ENCODE measurements around the gene CCDC190. TPM values are rescaled to one million over a fixed set of nuclear protein-coding genes. Genes with fewer than 3 reads are reported as not detected.
"Not testable (repeated sequence)": the region's sequence is repeated elsewhere in the genome, so short reads cannot be mapped to it uniquely, and the experiment has no call there.

The CCDC190 gene
- total RNA-seq, 1 experiment from 2014 or later, result not detected

DNA sequence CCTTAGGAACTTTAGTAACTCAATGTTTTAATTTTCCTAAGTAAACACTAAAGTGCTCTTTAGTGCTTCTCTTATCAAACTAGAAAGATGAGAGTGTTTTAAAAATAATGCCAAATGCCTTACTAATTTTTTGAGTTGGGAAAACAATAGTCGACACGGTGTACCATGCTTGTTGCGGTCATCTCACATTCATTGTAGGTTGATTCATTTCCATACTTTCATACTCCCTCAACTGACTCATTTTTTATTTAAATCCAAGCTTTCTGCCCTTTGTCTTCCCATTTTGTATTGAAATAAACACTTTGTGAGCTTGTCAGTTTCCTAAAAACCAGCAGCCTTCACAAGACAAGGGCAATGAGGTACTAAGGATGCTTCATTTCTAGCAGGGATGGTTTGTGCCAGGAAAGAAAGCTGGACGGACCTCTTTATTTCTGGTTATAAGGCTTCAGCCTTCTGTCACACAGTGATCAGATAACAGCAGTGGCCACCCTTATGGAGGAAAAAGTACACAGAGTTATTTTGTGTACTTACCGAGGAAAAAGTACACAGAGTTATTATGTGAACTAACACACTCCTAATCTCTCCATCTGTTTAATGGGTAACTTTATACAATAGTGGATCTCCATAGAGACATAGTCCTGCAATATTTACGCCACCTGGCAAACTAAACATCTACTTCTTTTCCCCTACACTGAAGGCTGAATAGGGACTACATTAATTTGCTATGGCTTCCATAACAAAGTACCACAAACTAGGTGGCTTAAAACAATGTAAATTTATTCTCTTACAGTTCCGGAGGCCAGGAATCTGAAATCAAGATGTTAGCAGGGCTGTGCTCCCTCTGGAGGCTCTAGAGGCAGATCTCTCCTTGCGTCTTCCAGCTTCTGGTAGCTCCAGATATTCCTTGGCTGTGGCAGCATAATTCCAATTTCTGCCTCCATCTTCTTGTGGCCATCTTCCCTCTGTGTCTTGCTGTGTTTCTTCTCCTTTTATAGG, 13.0 kb upstream of the CCDC190 start:
- H3K9me3 ChIP-seq (ENCODE audit: low read length), result no peaks in the 10 kb centered on the region
- no peak overlapping the region for H3K27ac ChIP-seq (ENCODE audit: low read length)
- no peaks in the 10 kb centered on the region for H3K4me1 ChIP-seq (ENCODE audit: low read length)
- no peak overlapping the region for H3K4me3 ChIP-seq (ENCODE audit: low read length)
- no peaks in the 10 kb centered on the region for H3K9me2 ChIP-seq (replicated peaks; ENCODE audit: insufficient read depth, low read length)
- no peaks in the 10 kb centered on the region for H3K36me3 ChIP-seq (ENCODE audit: insufficient read depth, low read length)
- no peaks in the 10 kb centered on the region for H3K79me2 ChIP-seq (ENCODE audit: low read length)
- no peak overlapping the region for H3K4me2 ChIP-seq (ENCODE audit: low read depth, low read length, poor library complexity, severe bottlenecking)
- H3K27me3 ChIP-seq (ENCODE audit: low read length), result 0 out of 2 replicates have a peak, but pooled peaks cover 3% of the 10 kb centered on the region
- H3K9ac ChIP-seq (ENCODE audit: low read length), result no peak overlapping the region
- H2AFZ ChIP-seq (ENCODE audit: low read length), result no peak overlapping the region
- no peaks in the 10 kb centered on the region for H4K20me1 ChIP-seq (ENCODE audit: insufficient read depth, low read depth, low read length)
- DNase-seq, result no peak

DNA sequence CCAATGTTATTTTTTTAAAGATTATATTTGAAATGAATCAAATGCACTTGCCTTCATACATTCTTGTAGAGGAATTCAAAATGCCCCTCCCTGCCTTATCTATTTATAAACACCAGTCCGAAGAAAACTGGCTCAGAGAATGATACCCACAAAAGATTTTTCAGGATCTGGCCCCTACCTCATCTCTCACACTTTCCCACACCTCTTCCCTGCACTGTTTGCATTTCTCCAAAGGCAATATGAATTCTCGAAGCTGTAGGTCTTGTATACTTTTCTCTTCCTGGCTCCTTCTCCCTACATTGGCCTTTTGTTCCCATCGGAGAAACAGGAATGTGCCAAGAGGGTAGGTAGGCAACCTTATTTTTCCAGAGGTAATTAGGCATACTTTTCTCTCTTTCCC, 12.0 kb upstream of the CCDC190 start:
- Histone ChIP-seq H3K27ac (ENCODE audit: low read length) (no peak overlapping the region), H3K36me3 (ENCODE audit: insufficient read depth, low read length) (no peaks in the 10 kb centered on the region), H3K4me1 (ENCODE audit: low read length) (no peaks in the 10 kb centered on the region), H3K9me2 (replicated peaks; ENCODE audit: insufficient read depth, low read length) (no peaks in the 10 kb centered on the region), H2AFZ (ENCODE audit: low read length) (no peak overlapping the region), H4K20me1 (ENCODE audit: insufficient read depth, low read depth, low read length) (no peaks in the 10 kb centered on the region), H3K9ac (ENCODE audit: low read length) (no peak overlapping the region), H3K9me3 (ENCODE audit: low read length) (no peaks in the 10 kb centered on the region), H3K4me3 (ENCODE audit: low read length) (no peak overlapping the region), H3K27me3 (ENCODE audit: low read length) (0 out of 2 replicates have a peak, but pooled peaks cover 3% of the 10 kb centered on the region), H3K79me2 (ENCODE audit: low read length) (no peaks in the 10 kb centered on the region), H3K4me2 (ENCODE audit: low read depth, low read length, poor library complexity, severe bottlenecking) (no peak overlapping the region)
- DNase-seq, result no peak

DNA sequence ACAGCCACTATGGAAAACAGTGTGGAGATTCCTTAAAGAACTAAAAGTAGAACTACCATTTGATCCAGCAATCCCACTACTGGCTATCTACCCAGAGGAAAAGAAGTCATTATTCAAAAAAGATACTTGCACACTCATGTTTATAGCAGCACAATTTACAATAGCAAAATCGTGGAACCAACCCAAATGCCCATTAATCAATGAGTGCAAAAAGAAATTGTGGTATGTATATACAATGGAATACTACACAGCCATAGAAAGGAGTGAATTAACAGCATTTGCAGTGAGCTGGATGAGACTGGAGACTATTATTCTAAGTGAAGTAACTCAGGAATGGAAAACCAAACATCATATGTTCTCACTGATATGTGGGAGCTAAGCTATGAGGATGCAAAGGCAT, 10.4 kb upstream of the CCDC190 start:
- H3K9me3 ChIP-seq (ENCODE audit: low read length); H3K4me2 ChIP-seq (ENCODE audit: low read depth, low read length, poor library complexity, severe bottlenecking); H3K27ac ChIP-seq (ENCODE audit: low read length); H3K4me1 ChIP-seq (ENCODE audit: low read length); H2AFZ ChIP-seq (ENCODE audit: low read length); H3K4me3 ChIP-seq (ENCODE audit: low read length); DNase-seq; H3K27me3 ChIP-seq (ENCODE audit: low read length); H3K79me2 ChIP-seq (ENCODE audit: low read length); H3K9me2 ChIP-seq (replicated peaks; ENCODE audit: insufficient read depth, low read length); H4K20me1 ChIP-seq (ENCODE audit: insufficient read depth, low read depth, low read length); H3K9ac ChIP-seq (ENCODE audit: low read length); H3K36me3 ChIP-seq (ENCODE audit: insufficient read depth, low read length): not testable (repeated sequence)

DNA sequence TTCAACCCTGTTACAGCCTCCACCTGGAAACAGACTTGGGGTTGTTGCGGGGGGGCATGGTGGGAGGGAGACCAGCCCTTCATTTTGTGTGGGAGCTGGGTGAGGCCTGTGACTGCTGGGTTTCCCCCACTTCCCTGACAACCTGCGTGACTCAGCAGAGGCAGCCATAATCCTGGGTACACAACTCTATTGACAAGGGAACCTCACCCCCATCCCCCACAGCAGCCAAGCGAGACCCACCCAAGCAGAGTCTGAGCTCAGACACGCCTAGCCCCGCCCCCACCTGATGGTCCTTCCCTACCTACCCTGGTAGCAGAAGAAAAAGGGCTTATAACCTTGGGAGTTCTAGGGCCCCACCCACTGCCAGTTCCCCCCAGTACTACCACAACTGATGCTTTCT, 8.0 kb upstream of the CCDC190 start:
- DNase-seq, result no peak
- H3K9me2 ChIP-seq (replicated peaks; ENCODE audit: insufficient read depth, low read length), result no peaks in the 10 kb centered on the region
- H3K79me2 ChIP-seq (ENCODE audit: low read length), result no peaks in the 10 kb centered on the region
- H2AFZ ChIP-seq (ENCODE audit: low read length), result no peak overlapping the region
- H3K27me3 ChIP-seq (ENCODE audit: low read length), result peaks cover 4% of the 10 kb centered on the region; the same call in 1 of the 2 replicates
- H3K36me3 ChIP-seq (ENCODE audit: insufficient read depth, low read length), result no peaks in the 10 kb centered on the region
- H3K4me2 ChIP-seq (ENCODE audit: low read depth, low read length, poor library complexity, severe bottlenecking), result no peak overlapping the region
- no peaks in the 10 kb centered on the region for H3K4me1 ChIP-seq (ENCODE audit: low read length)
- no peaks in the 10 kb centered on the region for H4K20me1 ChIP-seq (ENCODE audit: insufficient read depth, low read depth, low read length)
- no peaks in the 10 kb centered on the region for H3K9me3 ChIP-seq (ENCODE audit: low read length)
- no peak overlapping the region for H3K4me3 ChIP-seq (ENCODE audit: low read length)
- H3K27ac ChIP-seq (ENCODE audit: low read length), result no peak overlapping the region
- H3K9ac ChIP-seq (ENCODE audit: low read length), result no peak overlapping the region

DNA sequence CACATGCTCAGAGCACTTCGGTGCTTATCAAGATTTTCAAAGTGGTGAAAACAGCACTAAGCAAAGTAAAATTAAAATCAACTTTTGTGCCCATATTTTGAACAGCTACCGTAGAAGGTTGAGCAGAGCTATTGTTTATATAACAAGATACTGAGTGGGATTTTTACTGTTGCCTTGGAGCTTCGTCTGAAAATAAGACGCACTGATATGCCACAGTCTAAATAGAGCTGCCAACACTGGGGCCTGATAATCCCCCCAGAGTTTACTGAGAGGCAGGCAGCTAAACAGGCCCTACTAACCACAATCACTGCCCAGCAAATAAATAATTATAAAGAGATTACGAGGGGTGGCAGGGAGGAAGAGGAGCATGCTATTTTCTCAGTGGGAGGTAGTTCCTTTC, 650 bp upstream of the CCDC190 start:
- no peaks in the 10 kb centered on the region for H3K79me2 ChIP-seq (ENCODE audit: low read length)
- H3K9me2 ChIP-seq (replicated peaks; ENCODE audit: insufficient read depth, low read length), result no peaks in the 10 kb centered on the region
- no peaks in the 10 kb centered on the region for H3K4me1 ChIP-seq (ENCODE audit: low read length)
- no peaks in the 10 kb centered on the region for H4K20me1 ChIP-seq (ENCODE audit: insufficient read depth, low read depth, low read length)
- no peaks in the 10 kb centered on the region for H3K36me3 ChIP-seq (ENCODE audit: insufficient read depth, low read length)
- no peak overlapping the region for H2AFZ ChIP-seq (ENCODE audit: low read length)
- no peak overlapping the region for H3K27ac ChIP-seq (ENCODE audit: low read length)
- H3K9ac ChIP-seq (ENCODE audit: low read length), result no peak overlapping the region
- H3K4me2 ChIP-seq (ENCODE audit: low read depth, low read length, poor library complexity, severe bottlenecking), result no peak overlapping the region
- H3K27me3 ChIP-seq (ENCODE audit: low read length), result peaks cover 4% of the 10 kb centered on the region; the same call in 1 of the 2 replicates
- no peak overlapping the region for H3K4me3 ChIP-seq (ENCODE audit: low read length)
- no peaks in the 10 kb centered on the region for H3K9me3 ChIP-seq (ENCODE audit: low read length)
- DNase-seq, result no peak

DNA sequence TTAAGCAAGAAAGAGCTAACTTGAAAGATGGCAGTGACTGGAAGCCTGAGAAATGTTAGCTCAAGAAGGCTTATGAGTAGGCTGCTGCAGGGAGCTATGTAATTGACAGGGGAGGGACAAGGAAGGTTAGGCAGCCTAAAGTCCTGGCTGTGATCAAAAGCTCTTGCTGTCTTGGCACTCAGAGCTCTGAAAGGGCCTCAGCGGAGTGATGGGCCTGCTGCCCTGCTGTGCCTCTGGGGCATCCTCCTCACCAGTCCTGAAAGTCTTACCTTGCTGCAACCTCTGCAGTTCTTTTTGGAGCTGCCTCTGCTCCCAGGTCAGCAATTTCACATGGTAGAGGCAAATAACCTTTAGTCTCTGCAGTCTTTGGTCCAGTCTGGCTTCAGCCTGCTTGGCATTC, 1.8 kb downstream of the CCDC190 start:
- Histone ChIP-seq H3K9me3 (ENCODE audit: low read length) (no peaks in the 10 kb centered on the region), H3K79me2 (ENCODE audit: low read length) (no peaks in the 10 kb centered on the region), H3K4me2 (ENCODE audit: low read depth, low read length, poor library complexity, severe bottlenecking) (no peak overlapping the region), H3K9me2 (replicated peaks; ENCODE audit: insufficient read depth, low read length) (no peaks in the 10 kb centered on the region), H3K27ac (ENCODE audit: low read length) (no peak overlapping the region), H3K4me1 (ENCODE audit: low read length) (no peaks in the 10 kb centered on the region), H3K9ac (ENCODE audit: low read length) (no peak overlapping the region), H3K4me3 (ENCODE audit: low read length) (no peak overlapping the region), H2AFZ (ENCODE audit: low read length) (no peak overlapping the region), H3K36me3 (ENCODE audit: insufficient read depth, low read length) (no peaks in the 10 kb centered on the region), H3K27me3 (ENCODE audit: low read length) (peaks cover 1% of the 10 kb centered on the region; the same call in 1 of the 2 replicates), H4K20me1 (ENCODE audit: insufficient read depth, low read depth, low read length) (no peaks in the 10 kb centered on the region)
- no peak for DNase-seq

DNA sequence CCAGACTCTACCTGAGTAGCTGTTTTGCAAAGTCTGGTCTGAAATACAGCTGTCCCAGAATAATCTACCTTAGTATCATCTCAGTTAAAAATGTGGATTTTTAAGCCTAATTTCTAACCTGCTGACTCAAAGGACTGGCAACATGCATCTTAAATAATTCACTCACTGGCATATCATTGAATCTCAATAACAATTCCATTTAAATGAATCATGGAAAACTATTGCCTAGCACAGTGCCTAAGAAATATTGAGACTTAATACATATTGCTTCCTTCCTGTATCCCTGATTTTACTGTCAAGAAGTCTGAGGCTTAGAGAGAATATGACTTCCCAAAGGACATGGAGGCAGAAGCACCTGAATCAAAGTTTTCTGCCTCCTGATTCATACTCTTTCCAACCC, 3.1 kb downstream of the CCDC190 start:
- DNase-seq, result no peak
- Histone ChIP-seq H3K36me3 (ENCODE audit: insufficient read depth, low read length) (no peaks in the 10 kb centered on the region), H4K20me1 (ENCODE audit: insufficient read depth, low read depth, low read length) (no peaks in the 10 kb centered on the region), H3K4me2 (ENCODE audit: low read depth, low read length, poor library complexity, severe bottlenecking) (no peak overlapping the region), H3K79me2 (ENCODE audit: low read length) (no peaks in the 10 kb centered on the region), H3K9ac (ENCODE audit: low read length) (no peak overlapping the region), H3K9me2 (replicated peaks; ENCODE audit: insufficient read depth, low read length) (no peaks in the 10 kb centered on the region), H3K4me3 (ENCODE audit: low read length) (no peak overlapping the region), H3K9me3 (ENCODE audit: low read length) (no peaks in the 10 kb centered on the region), H3K27ac (ENCODE audit: low read length) (no peak overlapping the region), H3K4me1 (ENCODE audit: low read length) (no peaks in the 10 kb centered on the region), H3K27me3 (ENCODE audit: low read length) (no peaks in the 10 kb centered on the region), H2AFZ (ENCODE audit: low read length) (no peak overlapping the region)

DNA sequence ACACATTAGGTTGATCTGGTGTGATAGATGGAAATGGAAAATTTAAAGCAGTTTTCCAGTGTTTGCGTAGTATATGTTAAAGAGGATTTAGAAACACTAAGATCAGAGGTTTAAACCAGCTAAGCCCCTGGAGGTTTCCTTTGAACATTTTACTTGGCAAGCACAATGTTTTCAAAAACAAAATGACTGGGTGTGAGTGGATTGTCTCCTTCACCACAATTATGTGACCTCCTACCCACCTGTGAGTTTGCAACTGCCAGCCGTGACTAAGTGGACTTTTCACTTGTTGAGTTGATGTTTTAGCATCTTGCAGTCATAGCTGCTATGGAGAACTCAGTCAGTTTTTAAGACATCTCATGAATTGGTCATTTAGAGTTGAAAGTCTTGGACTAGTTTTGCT, 4.7 kb downstream of the CCDC190 start:
- no peak overlapping the region for H3K27ac ChIP-seq (ENCODE audit: low read length)
- no peaks in the 10 kb centered on the region for H3K79me2 ChIP-seq (ENCODE audit: low read length)
- no peak overlapping the region for H3K9ac ChIP-seq (ENCODE audit: low read length)
- no peak for DNase-seq
- peak overlapping the region; percentile 39; the same call in 1 of the 2 replicates for H2AFZ ChIP-seq (ENCODE audit: low read length)
- no peaks in the 10 kb centered on the region for H3K9me2 ChIP-seq (replicated peaks; ENCODE audit: insufficient read depth, low read length)
- H3K4me2 ChIP-seq (ENCODE audit: low read depth, low read length, poor library complexity, severe bottlenecking), result no peak overlapping the region
- H4K20me1 ChIP-seq (ENCODE audit: insufficient read depth, low read depth, low read length), result no peaks in the 10 kb centered on the region
- no peaks in the 10 kb centered on the region for H3K36me3 ChIP-seq (ENCODE audit: insufficient read depth, low read length)
- no peaks in the 10 kb centered on the region for H3K27me3 ChIP-seq (ENCODE audit: low read length)
- no peaks in the 10 kb centered on the region for H3K9me3 ChIP-seq (ENCODE audit: low read length)
- H3K4me3 ChIP-seq (ENCODE audit: low read length), result no peak overlapping the region
- no peaks in the 10 kb centered on the region for H3K4me1 ChIP-seq (ENCODE audit: low read length)

Measured in Karpas-422 (cell line).